NT2/D1 (cell line): Measurements from ENCODE around the gene SND1.

ENCODE experiments used
- DNase-seq: peaks from one replicate; pipeline ENCODE4 v3.0.0-alpha.2; 2011; ENCODE audit warnings: low read depth, low spot score
- H3K27me3 ChIP-seq: 2 replicates; pipeline ENCODE4 v1.6.0; 2011; ENCODE audit warnings: mild to moderate bottlenecking; ENCODE audit not compliant: insufficient read length, insufficient read depth
- H3K36me3 ChIP-seq: 2 replicates; pipeline ENCODE4 v1.6.1; 2011; ENCODE audit warnings: mild to moderate bottlenecking, low read length, mixed read lengths; ENCODE audit not compliant: insufficient read depth, insufficient read length
- H3K4me1 ChIP-seq: 2 replicates; pipeline ENCODE4 v1.5.1; 2011; ENCODE audit not compliant: insufficient read depth, insufficient read length
- H3K4me3 ChIP-seq: 2 replicates; pipeline ENCODE4 v1.5.1; 2011; ENCODE audit warnings: low read depth; ENCODE audit not compliant: insufficient read length
- H3K9ac ChIP-seq: 2 replicates; pipeline ENCODE4 v1.6.0; 2011; ENCODE audit warnings: low read depth; ENCODE audit not compliant: insufficient read length
- H3K9me3 ChIP-seq: 2 replicates; pipeline ENCODE4 v1.5.1; 2011; ENCODE audit warnings: mild to moderate bottlenecking, low read length; ENCODE audit not compliant: insufficient read depth
- SUZ12 ChIP-seq: IDR thresholded peaks from 2 replicates; pipeline ENCODE4 v1.6.1; 2011; ENCODE audit not compliant: insufficient read length, insufficient read depth; ENCODE audit errors: extremely low read depth
- YY1 ChIP-seq: IDR thresholded peaks from 2 replicates; pipeline ENCODE4 v1.6.1; 2011; ENCODE audit not compliant: insufficient read length, insufficient read depth
- ZNF274 ChIP-seq: IDR thresholded peaks from 2 replicates; pipeline ENCODE4 v1.6.1; 2011; ENCODE audit warnings: mild to moderate bottlenecking, low read depth, low read length

Gene SND1

GRCh38 chr7:127752829-127753228 is 100.8 kb downstream of the SND1 start:
- TF ChIP-seq YY1 (no peak), ZNF274 (no peak), SUZ12 (no peak)
- Histone ChIP-seq H3K4me3 (no peak overlapping the region), H3K9me3 (no peaks in the 10 kb centered on the region), H3K36me3 (peaks cover 7% of the 10 kb centered on the region), H3K27me3 (no peaks in the 10 kb centered on the region), H3K4me1 (no peaks in the 10 kb centered on the region), H3K9ac (no peak overlapping the region)
- DNase-seq: no peak

- Histone ChIP-seq H3K27me3 (no peaks in the 10 kb centered on the region), H3K9me3 (no peaks in the 10 kb centered on the region), H3K4me3 (no peak overlapping the region), H3K9ac (no peak overlapping the region), H3K4me1 (no peaks in the 10 kb centered on the region), H3K36me3 (peaks cover 7% of the 10 kb centered on the region)
- TF ChIP-seq SUZ12 (no peak), YY1 (no peak), ZNF274 (no peak)
- no peak for DNase-seq
These were observed 102.5 kb downstream of the SND1 start for GRCh38 chr7:127754457-127754856.

- peaks cover 7% of the 10 kb centered on the region for H3K36me3 ChIP-seq
- H3K9ac ChIP-seq: no peak overlapping the region
- TF ChIP-seq YY1: no peak
- no peak for TF ChIP-seq ZNF274
- no peak for TF ChIP-seq SUZ12
- no peak for DNase-seq
- no peak overlapping the region for H3K4me3 ChIP-seq
- no peaks in the 10 kb centered on the region for H3K4me1 ChIP-seq
- H3K9me3 ChIP-seq: no peaks in the 10 kb centered on the region
- no peaks in the 10 kb centered on the region for H3K27me3 ChIP-seq
These were observed 103.5 kb downstream of the SND1 start for GRCh38 chr7:127755521-127755920.

- Histone ChIP-seq H3K9me3 (no peaks in the 10 kb centered on the region), H3K4me3 (no peak overlapping the region), H3K4me1 (no peaks in the 10 kb centered on the region), H3K9ac (no peak overlapping the region), H3K36me3 (peaks cover 7% of the 10 kb centered on the region), H3K27me3 (no peaks in the 10 kb centered on the region)
- TF ChIP-seq ZNF274: no peak
- no peak for TF ChIP-seq SUZ12
- no peak for TF ChIP-seq YY1
- no peak for DNase-seq
These were observed 104.0 kb downstream of the SND1 start for GRCh38 chr7:127755965-127756364.

- Histone ChIP-seq H3K4me3 (no peak overlapping the region), H3K9me3 (no peaks in the 10 kb centered on the region), H3K27me3 (no peaks in the 10 kb centered on the region), H3K9ac (no peak overlapping the region), H3K4me1 (no peaks in the 10 kb centered on the region), H3K36me3 (peaks cover 5% of the 10 kb centered on the region)
- TF ChIP-seq SUZ12 (no peak), ZNF274 (no peak), YY1 (no peak)
- no peak for DNase-seq
These were observed 106.1 kb downstream of the SND1 start for GRCh38 chr7:127758105-127758504.

GRCh38 chr7:127758845-127759244 is 106.9 kb downstream of the SND1 start:
- H3K4me3 ChIP-seq: no peak overlapping the region
- no peaks in the 10 kb centered on the region for H3K27me3 ChIP-seq
- H3K4me1 ChIP-seq: no peaks in the 10 kb centered on the region
- TF ChIP-seq YY1 (no peak), SUZ12 (no peak), ZNF274 (no peak)
- DNase-seq: no peak
- peaks cover 5% of the 10 kb centered on the region for H3K36me3 ChIP-seq
- no peak overlapping the region for H3K9ac ChIP-seq
- no peaks in the 10 kb centered on the region for H3K9me3 ChIP-seq

GRCh38 chr7:127759945-127760421 is 108.0 kb downstream of the SND1 start:
- no peaks in the 10 kb centered on the region for H3K36me3 ChIP-seq

GRCh38 chr7:127760436-127761031 is 108.5 kb downstream of the SND1 start:
- no peaks in the 10 kb centered on the region for H3K4me1 ChIP-seq
- DNase-seq: no peak

More at GRCh38 chr7:127759945-127760421, 108.0 kb downstream of the SND1 start:
- TF ChIP-seq SUZ12 (no peak), YY1 (no peak), ZNF274 (no peak)
- no peaks in the 10 kb centered on the region for H3K27me3 ChIP-seq
- H3K4me3 ChIP-seq: no peak overlapping the region
- H3K9me3 ChIP-seq: no peaks in the 10 kb centered on the region
- no peak for DNase-seq
- H3K9ac ChIP-seq: no peak overlapping the region
- H3K4me1 ChIP-seq: no peaks in the 10 kb centered on the region

More at GRCh38 chr7:127760436-127761031, 108.5 kb downstream of the SND1 start:
- H3K9me3 ChIP-seq: no peaks in the 10 kb centered on the region
- no peak overlapping the region for H3K4me3 ChIP-seq
- no peaks in the 10 kb centered on the region for H3K27me3 ChIP-seq
- no peak for TF ChIP-seq YY1
- no peak overlapping the region for H3K9ac ChIP-seq
- H3K36me3 ChIP-seq: no peaks in the 10 kb centered on the region
